ENCODE results near the gene OSBPL5.

OSBPL5 gene

GRCh38 chr11:3173795-3174194 is 8.7 kb upstream of the OSBPL5 start:
- TF ChIP-seq CTCF (IDR thresholded peaks at IDR 0.05), result no peak

GRCh38 chr11:3171931-3172560 is 6.9 kb upstream of the OSBPL5 start:
- no peak for TF ChIP-seq CTCF (IDR thresholded peaks at IDR 0.05)

- no peak for TF ChIP-seq CTCF (IDR thresholded peaks at IDR 0.05)
Measured at GRCh38 chr11:3170756-3171650, 5.9 kb upstream of the OSBPL5 start.

GRCh38 chr11:3170044-3170755 is 5.1 kb upstream of the OSBPL5 start:
- no peak for TF ChIP-seq CTCF (IDR thresholded peaks at IDR 0.05)

- no peak for TF ChIP-seq CTCF (IDR thresholded peaks at IDR 0.05)
Measured at GRCh38 chr11:3169255-3170043, 4.3 kb upstream of the OSBPL5 start.

GRCh38 chr11:3167143-3168119 is 2.3 kb upstream of the OSBPL5 start:
- no peak for TF ChIP-seq CTCF (IDR thresholded peaks at IDR 0.05)
